Adipocyte (in vitro differentiated cells): Measurements from ENCODE around the gene ARHGEF11.

ENCODE experiments used
- DNase-seq: peaks from one replicate; pipeline ENCODE4 v3.0.0-alpha.2; 2015; ENCODE audit warnings: low read depth
- H3K27me3 ChIP-seq: replicated peaks from 2 replicates; pipeline ENCODE4 v1.7.0; 2013; ENCODE audit warnings: mild to moderate bottlenecking, low read length, moderate library complexity; ENCODE audit not compliant: control insufficient read depth, insufficient read depth
- H3K36me3 ChIP-seq: 2 replicates; pipeline ENCODE4 v1.7.0; 2013; ENCODE audit warnings: low read length, mild to moderate bottlenecking, moderate library complexity; ENCODE audit not compliant: control insufficient read depth, insufficient read depth, severe bottlenecking
- H3K4me1 ChIP-seq: 2 replicates; pipeline ENCODE4 v1.7.0; 2013; ENCODE audit warnings: mild to moderate bottlenecking, low read length, moderate library complexity; ENCODE audit not compliant: control insufficient read depth, insufficient read depth
- H3K4me3 ChIP-seq: 2 replicates; pipeline ENCODE4 v1.7.0; 2013; ENCODE audit warnings: mild to moderate bottlenecking, low read length, moderate library complexity
- H3K9ac ChIP-seq: 2 replicates; pipeline ENCODE4 v1.7.0; 2013; ENCODE audit warnings: mild to moderate bottlenecking, low read length, moderate library complexity
- H3K9me3 ChIP-seq: 2 replicates; pipeline ENCODE4 v1.7.0; 2013; ENCODE audit warnings: mild to moderate bottlenecking, low read length, moderate library complexity; ENCODE audit not compliant: control insufficient read depth

The ARHGEF11 gene

GRCh38 chr1:156892190-156893047 lies 153.1 kb downstream of the ARHGEF11 start:
- no peaks in the 10 kb centered on the region for H3K9me3 ChIP-seq

GRCh38 chr1:156889802-156890580 lies 155.6 kb downstream of the ARHGEF11 start:
- H3K27me3 ChIP-seq, result peaks cover 4% of the 10 kb centered on the region
- H3K4me1 ChIP-seq, result peaks cover 31% of the 10 kb centered on the region
- peak; percentile 95 for DNase-seq
- no peaks in the 10 kb centered on the region for H3K36me3 ChIP-seq
- H3K4me3 ChIP-seq, result no peak overlapping the region
- H3K9me3 ChIP-seq, result no peaks in the 10 kb centered on the region
- no peak overlapping the region for H3K9ac ChIP-seq

More at GRCh38 chr1:156892190-156893047, 153.1 kb downstream of the ARHGEF11 start:
- Histone ChIP-seq H3K4me3 (peak overlapping the region; percentile 49), H3K27me3 (peaks cover 4% of the 10 kb centered on the region), H3K36me3 (no peaks in the 10 kb centered on the region), H3K4me1 (peaks cover 49% of the 10 kb centered on the region), H3K9ac (peak overlapping the region; percentile 73)
- peak; percentile 97 for DNase-seq

GRCh38 chr1:156887734-156888133 lies 157.8 kb downstream of the ARHGEF11 start:
- Histone ChIP-seq H3K9me3 (no peaks in the 10 kb centered on the region), H3K36me3 (no peaks in the 10 kb centered on the region), H3K4me1 (peaks cover 18% of the 10 kb centered on the region), H3K27me3 (peaks cover 12% of the 10 kb centered on the region), H3K4me3 (no peak overlapping the region), H3K9ac (no peak overlapping the region)
- no peak for DNase-seq

GRCh38 chr1:156887317-156887716 lies 158.2 kb downstream of the ARHGEF11 start:
- no peak overlapping the region for H3K4me3 ChIP-seq
- no peaks in the 10 kb centered on the region for H3K9me3 ChIP-seq
- no peak for DNase-seq
- no peaks in the 10 kb centered on the region for H3K36me3 ChIP-seq
- H3K9ac ChIP-seq, result no peak overlapping the region
- peaks cover 16% of the 10 kb centered on the region for H3K27me3 ChIP-seq
- H3K4me1 ChIP-seq, result peaks cover 14% of the 10 kb centered on the region

- peaks cover 22% of the 10 kb centered on the region for H3K27me3 ChIP-seq
Measured at GRCh38 chr1:156886583-156887281, 158.8 kb downstream of the ARHGEF11 start.

GRCh38 chr1:156885880-156886355 lies 159.6 kb downstream of the ARHGEF11 start:
- no peaks in the 10 kb centered on the region for H3K9me3 ChIP-seq
- H3K4me3 ChIP-seq, result no peak overlapping the region
- H3K9ac ChIP-seq, result no peak overlapping the region
- H3K27me3 ChIP-seq, result peaks cover 30% of the 10 kb centered on the region
- no peak for DNase-seq
- H3K4me1 ChIP-seq, result peaks cover 10% of the 10 kb centered on the region
- no peaks in the 10 kb centered on the region for H3K36me3 ChIP-seq

More at GRCh38 chr1:156886583-156887281, 158.8 kb downstream of the ARHGEF11 start:
- peaks cover 10% of the 10 kb centered on the region for H3K4me1 ChIP-seq
- no peak overlapping the region for H3K9ac ChIP-seq
- no peak for DNase-seq
- H3K4me3 ChIP-seq, result no peak overlapping the region
- H3K36me3 ChIP-seq, result no peaks in the 10 kb centered on the region
- H3K9me3 ChIP-seq, result no peaks in the 10 kb centered on the region

- H3K4me1 ChIP-seq, result peaks cover 10% of the 10 kb centered on the region
- no peaks in the 10 kb centered on the region for H3K9me3 ChIP-seq
- H3K4me3 ChIP-seq, result no peak overlapping the region
- no peak overlapping the region for H3K9ac ChIP-seq
- H3K36me3 ChIP-seq, result no peaks in the 10 kb centered on the region
- DNase-seq, result peak; percentile 16
- H3K27me3 ChIP-seq, result peaks cover 36% of the 10 kb centered on the region
Measured at GRCh38 chr1:156885314-156885713, 160.2 kb downstream of the ARHGEF11 start.
